Stomach (tissue), 9 donors: ENCODE results near the gene STAT4. TPM values are rescaled to one million over a fixed set of nuclear protein-coding genes. Genes with fewer than 3 reads are reported as not detected.
A peak's percentile ranks its signal among the peaks of the same experiment; 100 is the strongest.

Source experiments
- DNase-seq, 2 donors: peaks; one replicate each; pipeline versions ENCODE4 v3.0.0 to v3.0.0-alpha.2; 2013 to 2019
- H3K27ac ChIP-seq, 5 donors: fragments of 200-600 bp in 4 of 5; sonication (generic) in 4 of 5; one replicate each; pipeline ENCODE4 v1.5.1; 2013 to 2019; ENCODE audit warnings: mild to moderate bottlenecking in 1 of 5, moderate library complexity in 1 of 5
- H3K27me3 ChIP-seq, 3 donors: fragments of 200-600 bp; sonication (generic); one replicate each; pipeline ENCODE4 v1.5.1; 2017 to 2019; ENCODE audit warnings: mixed run types in 1 of 3
- H3K36me3 ChIP-seq, 4 donors: fragments of 200-600 bp; sonication (generic); 1 replicate in 3 of 4; 2 replicates in 1 of 4; pipeline ENCODE4 v1.5.1; 2016 to 2019
- H3K4me1 ChIP-seq, 4 donors: fragments of 200-600 bp; sonication (generic); one replicate each; pipeline ENCODE4 v1.5.1; 2016 to 2019
- H3K4me3 ChIP-seq, 4 donors: fragments of 200-600 bp; sonication (generic) in 3 of 4; one replicate each; pipeline ENCODE4 v1.5.1; 2016 to 2019; ENCODE audit warnings: mild to moderate bottlenecking in 1 of 4
- H3K9me3 ChIP-seq, 4 donors: fragments of 200-600 bp; sonication (generic); one replicate each; pipeline ENCODE4 v1.5.1; 2016 to 2019
- EP300 ChIP-seq: sonication (generic); formaldehyde crosslinking; IDR thresholded peaks from one replicate; pipeline ENCODE4 v1.6.1; 2017; ENCODE audit warnings: antibody characterized with exemption
- POLR2A ChIP-seq, 4 donors: fragments of 450-650 bp; IDR thresholded peaks; one replicate each; pipeline ENCODE4 v1.6.1; 2016; ENCODE audit warnings: antibody characterized with exemption in 4 of 4, control low read depth in 2 of 4, mild to moderate bottlenecking in 1 of 4, moderate library complexity in 1 of 4
- POLR2AphosphoS5 ChIP-seq, 3 donors: sonication (generic); formaldehyde crosslinking; IDR thresholded peaks; one replicate each; pipeline ENCODE4 v1.6.1; 2016; ENCODE audit warnings: antibody characterized with exemption in 3 of 3
- WGBS, 5 donors: extraction: QIAGEN DNeasy Blood & Tissue Kit in 3 of 5; methylation state at CpG; one replicate each; pipeline versions ENCODE4 v1.1.5 to v1.1.7; 2013 to 2018; 5-methylcytosine and 5-hydroxymethylcytosine counted together
- intact Hi-C: fragments of 100-400 bp; cut with DNase I; formaldehyde crosslinking; loops from one replicate; pipeline ENCODE4 v1.15.1; 2023; ENCODE audit warnings: low total_unique reads
- polyA plus RNA-seq, 3 donors: library from polyadenylated mRNA; stranded (reverse); fragments of 200-250 nt; gene quantifications; one replicate each; pipeline ENCODE4 v1.2.3, GENCODE V29; 2013
- total RNA-seq, 5 donors: library from RNA; depleted of rRNA; stranded (reverse); fragments of >200 nt; gene quantifications; one replicate each; pipeline versions ENCODE4 v1.1.0 to v1.2.3, GENCODE V29; 2014 to 2016
- TF ChIP-seq, protein P1 (sequence below), 7 experiments: fragments of 450-650 bp in 4 of 7; fragments of 200-600 bp in 3 of 7; sonication (generic) in 3 of 7; IDR thresholded peaks; one replicate each; pipeline ENCODE4 v1.5.1; 2016 to 2019; ENCODE audit warnings: antibody characterized with exemption in 7 of 7, control low read depth in 2 of 7, mild to moderate bottlenecking in 1 of 7
- donor health status: healthy with polysubstance abuse.
- donor health status: Bipolar disorder and iron deficiency.
- donor health status: healthy.

The STAT4 gene
- total and polyA plus RNA-seq, 8 donors: 0.75 to 21.4 (median 3.8) TPM

DNA sequence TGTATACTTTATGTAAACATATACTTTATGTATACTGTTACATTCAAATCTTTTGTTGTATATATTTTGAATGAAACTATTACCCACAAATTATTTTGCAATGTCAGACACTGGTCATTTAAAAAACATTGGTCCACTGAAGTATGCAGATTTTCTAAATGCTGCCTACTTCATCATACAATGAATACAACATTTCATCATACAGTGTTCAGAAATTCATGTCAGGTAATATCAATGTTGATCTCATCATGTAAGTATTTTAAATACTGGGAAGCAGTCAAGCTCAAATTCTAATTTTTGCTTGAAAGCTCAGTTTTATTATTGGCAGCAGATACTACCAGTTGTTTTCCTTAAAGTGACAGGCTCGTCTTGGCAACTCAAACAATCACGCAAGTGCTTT lies 2.9 kb upstream of the STAT4 start:
- peaks cover 0 to 17% (median 14%) of the 10 kb centered on the region in 4 donors for H3K4me1 ChIP-seq
- no peak overlapping the region for H3K27ac ChIP-seq
- H3K4me3 ChIP-seq: no peak overlapping the region
- 81 to 95% (median 90%) methylated on average over 2 of the region's 2 CpGs for WGBS, 5 donors
- H3K36me3 ChIP-seq: no peaks in the 10 kb centered on the region
- no peaks in the 10 kb centered on the region for H3K9me3 ChIP-seq
- DNase-seq: no peak
- no peaks in the 10 kb centered on the region for H3K27me3 ChIP-seq
- TF ChIP-seq, protein P1, sequence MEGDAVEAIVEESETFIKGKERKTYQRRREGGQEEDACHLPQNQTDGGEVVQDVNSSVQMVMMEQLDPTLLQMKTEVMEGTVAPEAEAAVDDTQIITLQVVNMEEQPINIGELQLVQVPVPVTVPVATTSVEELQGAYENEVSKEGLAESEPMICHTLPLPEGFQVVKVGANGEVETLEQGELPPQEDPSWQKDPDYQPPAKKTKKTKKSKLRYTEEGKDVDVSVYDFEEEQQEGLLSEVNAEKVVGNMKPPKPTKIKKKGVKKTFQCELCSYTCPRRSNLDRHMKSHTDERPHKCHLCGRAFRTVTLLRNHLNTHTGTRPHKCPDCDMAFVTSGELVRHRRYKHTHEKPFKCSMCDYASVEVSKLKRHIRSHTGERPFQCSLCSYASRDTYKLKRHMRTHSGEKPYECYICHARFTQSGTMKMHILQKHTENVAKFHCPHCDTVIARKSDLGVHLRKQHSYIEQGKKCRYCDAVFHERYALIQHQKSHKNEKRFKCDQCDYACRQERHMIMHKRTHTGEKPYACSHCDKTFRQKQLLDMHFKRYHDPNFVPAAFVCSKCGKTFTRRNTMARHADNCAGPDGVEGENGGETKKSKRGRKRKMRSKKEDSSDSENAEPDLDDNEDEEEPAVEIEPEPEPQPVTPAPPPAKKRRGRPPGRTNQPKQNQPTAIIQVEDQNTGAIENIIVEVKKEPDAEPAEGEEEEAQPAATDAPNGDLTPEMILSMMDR (IDR thresholded peaks at IDR 0.05): no peak
- TF ChIP-seq POLR2A (IDR thresholded peaks at IDR 0.05) (no peak), EP300 (no peak), POLR2AphosphoS5 (IDR thresholded peaks at IDR 0.05) (no peak)
- intact Hi-C loops: no loop called here

DNA sequence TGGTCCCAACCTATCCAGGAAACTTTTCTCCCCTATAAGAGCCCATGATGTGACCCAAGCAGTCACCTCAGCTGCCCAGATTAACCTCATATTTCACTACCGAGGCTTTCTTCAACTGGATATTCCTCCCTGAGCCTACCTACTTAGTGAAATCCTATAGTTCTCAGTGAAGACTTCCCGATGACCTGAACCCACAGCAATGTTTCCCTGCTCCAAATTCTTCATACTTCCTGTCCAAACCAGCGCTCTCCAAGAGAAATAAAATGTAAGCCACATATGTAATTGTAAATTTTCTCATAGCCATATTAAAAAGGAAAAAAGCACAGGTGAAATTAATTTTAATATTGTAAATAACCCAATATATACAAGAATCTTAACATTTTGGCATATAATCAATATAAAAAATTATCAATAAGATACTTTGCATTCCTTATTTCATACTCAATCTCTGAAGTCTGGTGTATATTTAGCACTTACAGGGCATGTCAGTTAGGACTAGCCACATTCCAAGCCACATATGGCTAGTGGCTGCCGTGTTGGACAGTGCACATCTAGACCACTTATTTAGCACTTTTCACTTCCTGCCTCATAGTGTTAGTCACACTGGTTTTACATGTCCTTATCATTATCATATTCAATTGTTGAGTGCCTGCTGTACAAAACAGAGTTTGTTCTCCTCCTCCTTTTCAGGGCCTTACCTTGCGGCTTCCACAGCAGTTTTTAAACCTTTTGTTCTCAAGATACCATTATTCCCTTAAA lies 1.9 kb upstream of the STAT4 start:
- WGBS, 5 donors: 72 to 84% (median 81%) methylated on average over 5 of the region's 5 CpGs
- Histone ChIP-seq H3K4me1 (peaks cover 0 to 17% (median 14%) of the 10 kb centered on the region in 4 donors), H3K4me3 (no peak overlapping the region), H3K36me3 (no peaks in the 10 kb centered on the region), H3K27ac (no peak overlapping the region), H3K9me3 (no peaks in the 10 kb centered on the region), H3K27me3 (no peaks in the 10 kb centered on the region)
- intact Hi-C loops: no loop called here
- TF ChIP-seq POLR2AphosphoS5 (IDR thresholded peaks at IDR 0.05) (peak in 1 of 3 donors; percentile 14), EP300 (no peak)
- DNase-seq: peak in 1 of 2 donors; percentile 31

DNA sequence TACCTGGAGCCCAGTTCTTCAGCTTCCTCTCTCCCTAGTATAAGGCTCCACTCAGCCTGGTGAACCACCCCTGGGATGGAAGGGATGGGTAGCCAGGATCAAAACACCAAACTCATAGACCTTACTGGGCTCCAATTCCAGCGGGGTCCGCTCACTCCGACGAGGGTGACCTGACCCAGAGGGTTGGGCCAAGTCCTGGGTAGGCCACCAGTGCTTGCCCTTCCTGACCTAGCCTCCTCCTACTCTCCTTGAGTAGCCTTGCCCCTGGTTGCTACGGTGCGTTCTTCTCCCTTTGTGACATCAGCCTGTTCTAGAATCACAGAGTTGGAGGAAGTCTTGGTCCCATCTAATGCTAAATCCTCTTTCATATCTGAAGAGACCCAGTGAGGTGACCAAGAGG lies 537 bp upstream of the STAT4 start:
- Histone ChIP-seq H3K4me1 (peaks cover 0 to 17% (median 14%) of the 10 kb centered on the region in 4 donors), H3K9me3 (no peaks in the 10 kb centered on the region), H3K36me3 (no peaks in the 10 kb centered on the region), H3K27me3 (no peaks in the 10 kb centered on the region), H3K4me3 (peak overlapping the region in 3 of 4 donors; percentile 47 to 63 (median 55)), H3K27ac (peak overlapping the region; percentile 16 to 79 (median 72))
- WGBS, 5 donors: 83 to 91% (median 85%) methylated on average over 6 of the region's 6 CpGs
- TF ChIP-seq POLR2A (IDR thresholded peaks at IDR 0.05) (no peak), POLR2AphosphoS5 (IDR thresholded peaks at IDR 0.05) (no peak), EP300 (no peak)
- TF ChIP-seq, protein P1 (IDR thresholded peaks at IDR 0.05): no peak
- intact Hi-C loops: no loop called here
- DNase-seq: no peak

DNA sequence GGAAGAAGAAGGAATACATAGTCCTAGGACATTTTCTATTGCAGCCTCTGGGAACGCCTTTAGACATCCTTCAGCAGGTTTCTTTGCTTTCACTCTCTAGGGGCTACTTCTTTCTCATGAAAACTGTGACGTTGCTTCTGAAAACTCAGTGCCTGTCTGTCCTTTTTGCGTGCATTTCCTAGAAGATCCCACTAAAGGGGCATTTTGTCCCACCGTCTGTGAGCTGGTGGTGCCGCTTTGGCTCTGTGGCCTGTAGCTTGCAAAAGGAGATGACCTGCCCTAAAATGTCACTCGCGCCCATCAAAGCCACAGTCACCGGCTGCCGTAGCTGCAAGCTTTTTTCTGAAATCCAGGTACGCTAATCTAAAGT lies 579 bp downstream of the STAT4 start:
- H3K36me3 ChIP-seq: no peaks in the 10 kb centered on the region
- peak overlapping the region; percentile 47 to 63 (median 55) for H3K4me3 ChIP-seq
- no peaks in the 10 kb centered on the region for H3K9me3 ChIP-seq
- no peak for DNase-seq
- H3K27me3 ChIP-seq: no peaks in the 10 kb centered on the region
- 7 to 16% (median 7%) methylated on average over 10 of the region's 10 CpGs for WGBS, 5 donors
- peak overlapping the region; percentile 44 to 79 (median 72) for H3K27ac ChIP-seq
- peaks cover 0 to 17% (median 14%) of the 10 kb centered on the region in 4 donors for H3K4me1 ChIP-seq
- no peak for TF ChIP-seq EP300
- no peak for TF ChIP-seq POLR2A (IDR thresholded peaks at IDR 0.05)
- TF ChIP-seq POLR2AphosphoS5 (IDR thresholded peaks at IDR 0.05): no peak
- TF ChIP-seq, protein P1 (IDR thresholded peaks at IDR 0.05): no peak
- intact Hi-C loops: no loop called here

DNA sequence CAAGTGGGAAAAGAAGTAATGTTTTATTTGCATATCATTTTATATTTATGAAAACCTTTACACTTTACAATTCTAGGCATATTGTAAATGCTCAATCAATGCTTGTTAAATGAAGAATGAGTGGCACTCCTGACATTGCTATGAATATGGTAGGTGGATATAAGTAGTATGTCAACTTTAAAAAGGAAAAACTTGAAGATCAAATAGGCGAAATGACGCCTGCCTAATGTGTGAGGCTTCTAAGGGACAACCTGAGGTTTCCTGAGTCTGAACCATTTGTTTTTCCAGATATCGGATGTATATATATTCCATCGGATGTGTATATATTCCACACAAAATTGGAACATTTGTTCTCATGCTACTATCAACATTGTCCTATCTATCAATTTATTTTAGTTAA lies 1.4 kb downstream of the STAT4 start:
- TF ChIP-seq POLR2A (IDR thresholded peaks at IDR 0.05): no peak
- TF ChIP-seq, protein P1 (IDR thresholded peaks at IDR 0.05): no peak
- no peak for TF ChIP-seq EP300
- no peak for TF ChIP-seq POLR2AphosphoS5 (IDR thresholded peaks at IDR 0.05)
- no peaks in the 10 kb centered on the region for H3K9me3 ChIP-seq
- intact Hi-C loops: no loop called here
- H3K27me3 ChIP-seq: no peaks in the 10 kb centered on the region
- WGBS, 5 donors: 82 to 87% (median 86%) methylated on average over 4 of the region's 4 CpGs
- peaks cover 0 to 17% (median 14%) of the 10 kb centered on the region in 4 donors for H3K4me1 ChIP-seq
- H3K27ac ChIP-seq: peak overlapping the region in 3 of 5 donors; percentile 16 to 72 (median 30)
- no peak for DNase-seq
- H3K4me3 ChIP-seq: no peak overlapping the region
- H3K36me3 ChIP-seq: no peaks in the 10 kb centered on the region
